SK-N-SH (cell line): ENCODE data around the gene ROR2. TPM values are rescaled to one million over a fixed set of nuclear protein-coding genes. Genes with fewer than 3 reads are reported as not detected.
A peak's percentile ranks its signal among the peaks of the same experiment; 100 is the strongest.

ENCODE experiments used
- CTCF ChIA-PET: fragments of 300-600, 350-600 bp; formaldehyde crosslinking; extraction: SDS; loops from one replicate; lab custom pipeline; 2021; lab: Yijun Ruan, JAX
- POLR2A ChIA-PET: fragments of 350-600 bp; sonication (Branson Sonifier 250); formaldehyde crosslinking; extraction: SDS; loops from one replicate; lab custom pipeline; 2020; ENCODE audit warnings: antibody characterized with exemption, inconsistent platforms; lab: Yijun Ruan, JAX
- DNase-seq: peaks from one replicate; pipeline ENCODE4 v3.0.0; 2012
- H2AFZ ChIP-seq: fragments of 200-600 bp; sonication (generic); 2 replicates; pipeline ENCODE4 v1.8.1; 2016; ENCODE audit warnings: antibody characterized with exemption, mild to moderate bottlenecking, low read depth
- H3F3A ChIP-seq: fragments of 200-600 bp; sonication (generic); replicated peaks from 2 replicates; pipeline ENCODE3; 2016; ENCODE audit warnings: antibody characterized with exemption, mild to moderate bottlenecking; ENCODE audit not compliant: insufficient read depth
- H3K27ac ChIP-seq, 2 experiments: fragments of 200-500 bp in 1 of 2; fragments of 200-600 bp in 1 of 2; sonication (Bioruptor generic) in 1 of 2; sonication (generic), shearing (Covaris generic) in 1 of 2; 2 replicates each; pipeline versions ENCODE4 v1.5.1 to v1.6.1; 2014 to 2016; ENCODE audit warnings: low read depth in 2 of 2, inconsistent platforms in 1 of 2, low read length in 1 of 2, mild to moderate bottlenecking in 1 of 2, mixed read lengths in 1 of 2
- H3K27me3 ChIP-seq: fragments of 200-600 bp; sonication (generic), shearing (Covaris generic); 2 replicates; pipeline ENCODE4 v1.6.1; 2016; ENCODE audit warnings: mixed run types; ENCODE audit not compliant: insufficient read depth
- H3K36me3 ChIP-seq, 2 experiments: fragments of 200-500 bp in 1 of 2; fragments of 200-600 bp in 1 of 2; sonication (Bioruptor generic) in 1 of 2; sonication (generic) in 1 of 2; replicated peaks in 1 of 2; 2 replicates each; pipeline versions ENCODE3 to v1.5.1; 2014 to 2016; ENCODE audit warnings: low read length in 1 of 2, mild to moderate bottlenecking in 1 of 2; ENCODE audit not compliant: insufficient read depth in 2 of 2, control insufficient read depth in 1 of 2
- H3K4me1 ChIP-seq, 2 experiments: fragments of 200-500 bp in 1 of 2; fragments of 200-600 bp in 1 of 2; sonication (Bioruptor generic) in 1 of 2; sonication (generic), shearing (Covaris generic) in 1 of 2; 2 replicates each; pipeline versions ENCODE4 v1.5.1 to v1.6.1; 2014 to 2016; ENCODE audit warnings: low read depth in 1 of 2, low read length in 1 of 2, mixed run types in 1 of 2; ENCODE audit not compliant: insufficient read depth in 2 of 2, control insufficient read depth in 1 of 2
- H3K4me2 ChIP-seq: fragments of 200-600 bp; sonication (generic), shearing (Covaris generic); 2 replicates; pipeline ENCODE4 v1.6.1; 2017; ENCODE audit warnings: mixed run types
- H3K4me3 ChIP-seq, 2 experiments: fragments of 200-500 bp in 1 of 2; fragments of 200-600 bp in 1 of 2; sonication (Bioruptor generic) in 1 of 2; sonication (generic), shearing (Covaris generic) in 1 of 2; 2 replicates each; pipeline versions ENCODE4 v1.5.1 to v1.8.1; 2014 to 2016; ENCODE audit warnings: low read depth in 2 of 2, inconsistent platforms in 1 of 2, low read length in 1 of 2, mild to moderate bottlenecking in 1 of 2, mixed read lengths in 1 of 2, moderate library complexity in 1 of 2
- H3K79me2 ChIP-seq: fragments of 200-600 bp; sonication (generic); 2 replicates; pipeline ENCODE4 v1.8.1; 2017; ENCODE audit warnings: mild to moderate bottlenecking; ENCODE audit not compliant: insufficient read depth
- H3K9ac ChIP-seq: fragments of 200-600 bp; sonication (generic); 2 replicates; pipeline ENCODE4 v1.6.1; 2017; ENCODE audit warnings: mixed run types
- H3K9me2 ChIP-seq: fragments of 200-600 bp; sonication (generic); 2 replicates; pipeline ENCODE4 v1.6.1; 2017; ENCODE audit warnings: mixed run types
- H3K9me3 ChIP-seq: fragments of 200-600 bp; sonication (generic); 2 replicates; pipeline ENCODE4 v1.6.1; 2017; ENCODE audit warnings: mixed run types, mild to moderate bottlenecking, moderate library complexity
- H4K20me1 ChIP-seq: fragments of 200-600 bp; sonication (generic); 2 replicates; pipeline ENCODE4 v1.6.1; 2017; ENCODE audit warnings: mild to moderate bottlenecking, mixed run types; ENCODE audit not compliant: insufficient read depth
- FOSL2 ChIP-seq: IDR thresholded peaks from 2 replicates; pipeline ENCODE4 v1.4.0; 2012; ENCODE audit warnings: low read depth, mild to moderate bottlenecking, moderate library complexity, borderline replicate concordance
- FOXJ3 ChIP-seq: sonication (generic); formaldehyde crosslinking; IDR thresholded peaks from 2 replicates; pipeline ENCODE4 v1.5.1; 2020; ENCODE audit warnings: mild to moderate bottlenecking, missing genetic modification reagents
- GATA2 ChIP-seq: sonication (generic); formaldehyde crosslinking; IDR thresholded peaks from 2 replicates; pipeline ENCODE4 v1.5.0; 2020; ENCODE audit warnings: mild to moderate bottlenecking, missing genetic modification reagents
- MXI1 ChIP-seq: IDR thresholded peaks from 2 replicates; pipeline ENCODE4 v1.6.1; 2012; ENCODE audit warnings: mild to moderate bottlenecking, low read depth, low read length, improper control_type of control experiment
- NRF1 ChIP-seq: IDR thresholded peaks from 2 replicates; pipeline ENCODE4 v1.6.1; 2012; ENCODE audit warnings: low read depth, mild to moderate bottlenecking, low read length
- POLR2AphosphoS5 ChIP-seq: IDR thresholded peaks from 2 replicates; pipeline ENCODE4 v1.6.1; 2012; ENCODE audit warnings: low read depth, low read length
- RAD21 ChIP-seq: IDR thresholded peaks from 2 replicates; pipeline ENCODE4 v1.6.1; 2012; ENCODE audit warnings: mild to moderate bottlenecking, low read length
- RCOR1 ChIP-seq: fragments of 150-350 bp; IDR thresholded peaks from 2 replicates; pipeline ENCODE4 v1.6.1; 2017; ENCODE audit warnings: antibody characterized with exemption, low read length
- TEAD4 ChIP-seq: IDR thresholded peaks from 2 replicates; pipeline ENCODE4 v1.4.0; 2012; ENCODE audit warnings: mild to moderate bottlenecking, borderline replicate concordance; ENCODE audit not compliant: insufficient read depth
- WGBS: methylation state at CpG from one replicate; pipeline ENCODE4 v1.1.6; 2017; ENCODE audit warnings: low lambda C conversion rate; 5-methylcytosine and 5-hydroxymethylcytosine counted together
- polyA plus RNA-seq, 3 experiments: library from polyadenylated mRNA; depleted of rRNA; stranded (reverse); fragments of >200 nt; gene quantifications; 2 replicates each; pipeline ENCODE4 v1.2.3, GENCODE V29; 2012
- TF ChIP-seq, protein P1 (sequence below): IDR thresholded peaks from 2 replicates; pipeline ENCODE4 v1.6.1; 2012; ENCODE audit warnings: mild to moderate bottlenecking, low read depth, low read length, moderate library complexity
- TF ChIP-seq, protein P2 (sequence below): IDR thresholded peaks from 2 replicates; pipeline ENCODE4; 2012
- TF ChIP-seq, protein P3 (sequence below): IDR thresholded peaks from 2 replicates; pipeline ENCODE4 v1.4.0; 2012; ENCODE audit warnings: low read depth

Gene ROR2
- polyA plus RNA-seq, 1 of the 3 experiments (the other 2 are of a cell fraction), result 0.43 TPM

DNA sequence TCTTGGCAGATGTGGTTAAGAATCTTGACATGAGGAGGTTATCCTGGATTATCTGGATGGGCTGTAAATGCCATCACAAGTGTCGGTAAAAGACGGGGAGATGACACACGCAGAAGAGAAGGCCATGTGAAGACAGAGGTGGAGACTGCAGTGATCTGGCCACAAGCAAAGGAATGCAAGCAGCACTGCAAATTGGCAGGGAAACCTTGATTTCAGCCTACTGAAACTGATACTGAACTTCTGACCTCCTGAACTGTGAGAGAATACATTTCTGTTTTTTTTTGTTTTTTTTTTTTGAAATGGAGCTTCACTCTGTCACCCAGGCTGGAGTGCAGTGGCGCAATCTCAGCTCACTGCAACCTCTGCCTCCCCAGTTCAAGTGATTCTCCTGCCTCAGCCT lies 433.9 kb downstream of the ROR2 start (continued):
- TF ChIP-seq, protein P1, sequence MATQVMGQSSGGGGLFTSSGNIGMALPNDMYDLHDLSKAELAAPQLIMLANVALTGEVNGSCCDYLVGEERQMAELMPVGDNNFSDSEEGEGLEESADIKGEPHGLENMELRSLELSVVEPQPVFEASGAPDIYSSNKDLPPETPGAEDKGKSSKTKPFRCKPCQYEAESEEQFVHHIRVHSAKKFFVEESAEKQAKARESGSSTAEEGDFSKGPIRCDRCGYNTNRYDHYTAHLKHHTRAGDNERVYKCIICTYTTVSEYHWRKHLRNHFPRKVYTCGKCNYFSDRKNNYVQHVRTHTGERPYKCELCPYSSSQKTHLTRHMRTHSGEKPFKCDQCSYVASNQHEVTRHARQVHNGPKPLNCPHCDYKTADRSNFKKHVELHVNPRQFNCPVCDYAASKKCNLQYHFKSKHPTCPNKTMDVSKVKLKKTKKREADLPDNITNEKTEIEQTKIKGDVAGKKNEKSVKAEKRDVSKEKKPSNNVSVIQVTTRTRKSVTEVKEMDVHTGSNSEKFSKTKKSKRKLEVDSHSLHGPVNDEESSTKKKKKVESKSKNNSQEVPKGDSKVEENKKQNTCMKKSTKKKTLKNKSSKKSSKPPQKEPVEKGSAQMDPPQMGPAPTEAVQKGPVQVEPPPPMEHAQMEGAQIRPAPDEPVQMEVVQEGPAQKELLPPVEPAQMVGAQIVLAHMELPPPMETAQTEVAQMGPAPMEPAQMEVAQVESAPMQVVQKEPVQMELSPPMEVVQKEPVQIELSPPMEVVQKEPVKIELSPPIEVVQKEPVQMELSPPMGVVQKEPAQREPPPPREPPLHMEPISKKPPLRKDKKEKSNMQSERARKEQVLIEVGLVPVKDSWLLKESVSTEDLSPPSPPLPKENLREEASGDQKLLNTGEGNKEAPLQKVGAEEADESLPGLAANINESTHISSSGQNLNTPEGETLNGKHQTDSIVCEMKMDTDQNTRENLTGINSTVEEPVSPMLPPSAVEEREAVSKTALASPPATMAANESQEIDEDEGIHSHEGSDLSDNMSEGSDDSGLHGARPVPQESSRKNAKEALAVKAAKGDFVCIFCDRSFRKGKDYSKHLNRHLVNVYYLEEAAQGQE, result no peak
- no peak for TF ChIP-seq NRF1
- no peak for TF ChIP-seq TEAD4
- no peak for TF ChIP-seq FOXJ3
- no peak for TF ChIP-seq RCOR1
- TF ChIP-seq, protein P2, sequence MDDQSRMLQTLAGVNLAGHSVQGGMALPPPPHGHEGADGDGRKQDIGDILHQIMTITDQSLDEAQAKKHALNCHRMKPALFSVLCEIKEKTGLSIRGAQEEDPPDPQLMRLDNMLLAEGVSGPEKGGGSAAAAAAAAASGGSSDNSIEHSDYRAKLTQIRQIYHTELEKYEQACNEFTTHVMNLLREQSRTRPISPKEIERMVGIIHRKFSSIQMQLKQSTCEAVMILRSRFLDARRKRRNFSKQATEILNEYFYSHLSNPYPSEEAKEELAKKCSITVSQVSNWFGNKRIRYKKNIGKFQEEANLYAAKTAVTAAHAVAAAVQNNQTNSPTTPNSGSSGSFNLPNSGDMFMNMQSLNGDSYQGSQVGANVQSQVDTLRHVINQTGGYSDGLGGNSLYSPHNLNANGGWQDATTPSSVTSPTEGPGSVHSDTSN, result no peak
- TF ChIP-seq, all 33 proteins: peak for 0

DNA sequence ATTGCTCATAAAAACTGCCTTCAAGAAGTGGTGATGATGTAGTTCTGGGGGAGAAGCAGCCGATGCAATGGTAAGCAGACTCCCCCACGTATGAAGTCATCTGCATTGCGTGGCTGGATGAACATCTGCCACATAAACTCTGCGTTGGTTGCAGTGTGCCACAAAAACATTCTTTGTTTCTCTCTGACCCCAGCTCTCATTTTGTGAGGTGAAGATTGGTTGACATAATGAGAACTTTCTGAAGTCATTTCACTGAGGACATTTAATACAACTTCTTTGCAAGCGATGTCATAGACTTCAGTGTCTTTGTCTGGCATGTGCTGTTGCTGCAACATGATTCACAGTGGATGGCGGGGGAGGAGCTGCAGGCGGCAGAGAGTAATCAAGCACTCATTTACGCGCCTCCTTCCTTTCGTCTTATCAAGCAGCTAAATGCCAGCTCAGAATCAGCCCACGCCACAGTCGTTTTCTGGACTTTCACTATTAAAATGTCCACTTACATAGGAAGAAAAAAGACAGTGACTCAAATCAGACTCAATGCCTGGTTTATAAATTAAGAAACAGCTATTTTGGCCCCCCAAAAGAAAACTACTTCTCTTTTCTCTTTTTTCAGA lies 434.8 kb downstream of the ROR2 start:
- Histone ChIP-seq H3K9me2 (no peaks in the 10 kb centered on the region), H3K4me3 (peak overlapping the region in 1 of 2 experiments; percentile 10; a peak in 1 of 4 replicates), H3K27me3 (no peaks in the 10 kb centered on the region), H3K4me1 (no peaks in the 10 kb centered on the region), H3K9me3 (0 out of 2 replicates have a peak, but pooled peaks cover 3% of the 10 kb centered on the region), H4K20me1 (no peaks in the 10 kb centered on the region), H3K27ac (no peak overlapping the region), H3K4me2 (no peak overlapping the region), H3K79me2 (no peaks in the 10 kb centered on the region), H2AFZ (no peak overlapping the region), H3K9ac (no peak overlapping the region), H3K36me3 (no peaks in the 10 kb centered on the region), H3F3A (no peaks in the 10 kb centered on the region)
- TF ChIP-seq, protein P3, sequence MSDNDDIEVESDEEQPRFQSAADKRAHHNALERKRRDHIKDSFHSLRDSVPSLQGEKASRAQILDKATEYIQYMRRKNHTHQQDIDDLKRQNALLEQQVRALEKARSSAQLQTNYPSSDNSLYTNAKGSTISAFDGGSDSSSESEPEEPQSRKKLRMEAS, result no peak
- TF ChIP-seq FOSL2, result no peak
- TF ChIP-seq POLR2AphosphoS5, result no peak
- no peak for TF ChIP-seq MXI1
- TF ChIP-seq, protein P1, result no peak
- TF ChIP-seq RAD21, result no peak
- TF ChIP-seq TEAD4, result no peak
- no peak for TF ChIP-seq NRF1
- TF ChIP-seq GATA2 (CRISPR knock-in tag), result no peak
- 68% methylated on average over 12 of the region's 12 CpGs for WGBS
- CTCF ChIA-PET, result interaction anchor here (0.7 kb wide), 1 partner anchor 479 kb away, joined by 3 read pairs; no protein-coding TSS in a partner anchor
- no peak for DNase-seq
- POLR2A ChIA-PET, result no interaction called here
